ENCODE results near the gene MAFG. TPM values are rescaled to one million over a fixed set of nuclear protein-coding genes. Genes with fewer than 3 reads are reported as not detected.
A peak's percentile ranks its signal among the peaks of the same experiment; 100 is the strongest.

MAFG gene
- total and polyA plus RNA-seq, 2 of the 13 experiments (the other 11 are each of a cell fraction or from before 2014, with no cell fraction given), result 14.5 to 20.0 TPM

DNA sequence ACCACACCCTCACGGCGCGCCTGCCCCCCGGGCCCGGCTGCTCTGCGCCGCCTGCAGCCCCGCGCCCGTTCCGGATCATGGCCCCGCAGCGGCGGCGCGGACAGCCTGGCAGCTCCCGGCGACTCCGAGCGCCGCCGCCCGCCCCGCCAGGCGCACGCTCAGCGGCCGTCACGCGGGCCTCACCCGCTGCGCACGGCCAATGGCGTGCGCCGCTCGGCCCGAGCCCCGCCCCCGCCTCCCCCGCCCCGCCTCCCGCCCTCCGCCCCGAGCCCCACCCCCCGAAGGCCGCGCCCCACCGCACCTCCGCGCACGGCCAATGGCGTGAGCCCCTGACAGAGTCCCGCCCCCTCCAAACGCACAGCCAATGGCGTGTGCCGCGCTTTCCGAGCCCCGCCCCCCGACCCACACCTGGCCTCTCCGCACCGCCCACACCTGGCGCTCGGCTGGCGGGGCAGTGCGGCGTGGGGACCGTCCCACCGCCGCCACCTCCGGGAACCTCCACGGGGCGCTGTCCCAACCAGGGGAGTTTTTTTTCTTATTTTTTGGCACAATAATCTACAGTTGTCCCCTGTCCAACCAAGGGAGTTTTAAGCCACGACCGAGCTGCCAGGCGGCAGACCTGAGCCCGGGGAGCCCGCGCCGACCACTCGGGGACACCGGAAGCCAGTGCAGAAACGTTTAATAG is 16.1 kb downstream of the MAFG start, which contains the start of gene PCYT2 (continued):
- TF ChIP-seq POLR2AphosphoS5 (IDR thresholded peaks at IDR 0.05; ENCODE audit: low read depth, low read length) (peak; percentile 55), MAFK (conservative IDR thresholded peaks at IDR 0.05 in 1 of 2, IDR thresholded peaks at IDR 0.05 in 1 of 2; ENCODE audit: low read length in 2 of 2) (no peak), KLF11 (CRISPR knock-in tag; IDR thresholded peaks at IDR 0.05) (no peak), ZNF232 (CRISPR knock-in tag; IDR thresholded peaks at IDR 0.05; ENCODE audit: borderline replicate concordance) (no peak), RARA (CRISPR knock-in tag; IDR thresholded peaks at IDR 0.05) (0 out of 2 replicates have a peak, but pooled peaks have one; percentile 11), ZFP36 (IDR thresholded peaks at IDR 0.05; ENCODE audit: borderline replicate concordance, low read depth, low read length, partially characterized antibody) (no peak), STAT5B (CRISPR knock-in tag; IDR thresholded peaks at IDR 0.05) (no peak), NCOA2 (CRISPR knock-in tag; IDR thresholded peaks at IDR 0.05) (no peak), SALL1 (CRISPR knock-in tag; IDR thresholded peaks at IDR 0.05) (no peak), ZNF251 (CRISPR knock-in tag; IDR thresholded peaks at IDR 0.05) (no peak), ZFP41 (CRISPR knock-in tag; IDR thresholded peaks at IDR 0.05; ENCODE audit: borderline replicate concordance) (no peak), GATA4 (IDR thresholded peaks at IDR 0.05; ENCODE audit: borderline replicate concordance, low read depth) (no peak), ZNF777 (CRISPR knock-in tag; IDR thresholded peaks at IDR 0.05) (peak; percentile 2; the same call in 1 of the 2 replicates)
- TF ChIP-seq, protein P1, sequence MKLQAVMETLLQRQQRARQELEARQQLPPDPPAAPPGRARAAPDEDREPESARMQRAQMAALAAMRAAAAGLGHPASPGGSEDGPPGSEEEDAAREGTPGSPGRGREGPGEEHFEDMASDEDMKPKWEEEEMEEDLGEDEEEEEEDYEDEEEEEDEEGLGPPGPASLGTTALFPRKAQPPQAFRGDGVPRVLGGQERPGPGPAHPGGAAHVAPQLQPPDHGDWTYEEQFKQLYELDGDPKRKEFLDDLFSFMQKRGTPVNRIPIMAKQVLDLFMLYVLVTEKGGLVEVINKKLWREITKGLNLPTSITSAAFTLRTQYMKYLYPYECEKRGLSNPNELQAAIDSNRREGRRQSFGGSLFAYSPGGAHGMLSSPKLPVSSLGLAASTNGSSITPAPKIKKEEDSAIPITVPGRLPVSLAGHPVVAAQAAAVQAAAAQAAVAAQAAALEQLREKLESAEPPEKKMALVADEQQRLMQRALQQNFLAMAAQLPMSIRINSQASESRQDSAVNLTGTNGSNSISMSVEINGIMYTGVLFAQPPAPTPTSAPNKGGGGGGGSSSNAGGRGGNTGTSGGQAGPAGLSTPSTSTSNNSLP (IDR thresholded peaks at IDR 0.05; ENCODE audit: low read depth, low read length), result no peak
- TF ChIP-seq, protein P2, sequence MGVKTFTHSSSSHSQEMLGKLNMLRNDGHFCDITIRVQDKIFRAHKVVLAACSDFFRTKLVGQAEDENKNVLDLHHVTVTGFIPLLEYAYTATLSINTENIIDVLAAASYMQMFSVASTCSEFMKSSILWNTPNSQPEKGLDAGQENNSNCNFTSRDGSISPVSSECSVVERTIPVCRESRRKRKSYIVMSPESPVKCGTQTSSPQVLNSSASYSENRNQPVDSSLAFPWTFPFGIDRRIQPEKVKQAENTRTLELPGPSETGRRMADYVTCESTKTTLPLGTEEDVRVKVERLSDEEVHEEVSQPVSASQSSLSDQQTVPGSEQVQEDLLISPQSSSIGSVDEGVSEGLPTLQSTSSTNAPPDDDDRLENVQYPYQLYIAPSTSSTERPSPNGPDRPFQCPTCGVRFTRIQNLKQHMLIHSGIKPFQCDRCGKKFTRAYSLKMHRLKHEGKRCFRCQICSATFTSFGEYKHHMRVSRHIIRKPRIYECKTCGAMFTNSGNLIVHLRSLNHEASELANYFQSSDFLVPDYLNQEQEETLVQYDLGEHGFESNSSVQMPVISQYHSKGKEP (CRISPR knock-in tag; IDR thresholded peaks at IDR 0.05), result no peak
- TF ChIP-seq, protein P3, sequence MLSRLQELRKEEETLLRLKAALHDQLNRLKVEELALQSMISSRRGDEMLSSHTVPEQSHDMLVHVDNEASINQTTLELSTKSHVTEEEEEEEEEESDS (CRISPR knock-in tag; IDR thresholded peaks at IDR 0.05; ENCODE audit: borderline replicate concordance), result no peak
- TF ChIP-seq, protein P4, sequence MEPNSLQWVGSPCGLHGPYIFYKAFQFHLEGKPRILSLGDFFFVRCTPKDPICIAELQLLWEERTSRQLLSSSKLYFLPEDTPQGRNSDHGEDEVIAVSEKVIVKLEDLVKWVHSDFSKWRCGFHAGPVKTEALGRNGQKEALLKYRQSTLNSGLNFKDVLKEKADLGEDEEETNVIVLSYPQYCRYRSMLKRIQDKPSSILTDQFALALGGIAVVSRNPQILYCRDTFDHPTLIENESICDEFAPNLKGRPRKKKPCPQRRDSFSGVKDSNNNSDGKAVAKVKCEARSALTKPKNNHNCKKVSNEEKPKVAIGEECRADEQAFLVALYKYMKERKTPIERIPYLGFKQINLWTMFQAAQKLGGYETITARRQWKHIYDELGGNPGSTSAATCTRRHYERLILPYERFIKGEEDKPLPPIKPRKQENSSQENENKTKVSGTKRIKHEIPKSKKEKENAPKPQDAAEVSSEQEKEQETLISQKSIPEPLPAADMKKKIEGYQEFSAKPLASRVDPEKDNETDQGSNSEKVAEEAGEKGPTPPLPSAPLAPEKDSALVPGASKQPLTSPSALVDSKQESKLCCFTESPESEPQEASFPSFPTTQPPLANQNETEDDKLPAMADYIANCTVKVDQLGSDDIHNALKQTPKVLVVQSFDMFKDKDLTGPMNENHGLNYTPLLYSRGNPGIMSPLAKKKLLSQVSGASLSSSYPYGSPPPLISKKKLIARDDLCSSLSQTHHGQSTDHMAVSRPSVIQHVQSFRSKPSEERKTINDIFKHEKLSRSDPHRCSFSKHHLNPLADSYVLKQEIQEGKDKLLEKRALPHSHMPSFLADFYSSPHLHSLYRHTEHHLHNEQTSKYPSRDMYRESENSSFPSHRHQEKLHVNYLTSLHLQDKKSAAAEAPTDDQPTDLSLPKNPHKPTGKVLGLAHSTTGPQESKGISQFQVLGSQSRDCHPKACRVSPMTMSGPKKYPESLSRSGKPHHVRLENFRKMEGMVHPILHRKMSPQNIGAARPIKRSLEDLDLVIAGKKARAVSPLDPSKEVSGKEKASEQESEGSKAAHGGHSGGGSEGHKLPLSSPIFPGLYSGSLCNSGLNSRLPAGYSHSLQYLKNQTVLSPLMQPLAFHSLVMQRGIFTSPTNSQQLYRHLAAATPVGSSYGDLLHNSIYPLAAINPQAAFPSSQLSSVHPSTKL (CRISPR knock-in tag; IDR thresholded peaks at IDR 0.05), result no peak
- TF ChIP-seq, protein P5, sequence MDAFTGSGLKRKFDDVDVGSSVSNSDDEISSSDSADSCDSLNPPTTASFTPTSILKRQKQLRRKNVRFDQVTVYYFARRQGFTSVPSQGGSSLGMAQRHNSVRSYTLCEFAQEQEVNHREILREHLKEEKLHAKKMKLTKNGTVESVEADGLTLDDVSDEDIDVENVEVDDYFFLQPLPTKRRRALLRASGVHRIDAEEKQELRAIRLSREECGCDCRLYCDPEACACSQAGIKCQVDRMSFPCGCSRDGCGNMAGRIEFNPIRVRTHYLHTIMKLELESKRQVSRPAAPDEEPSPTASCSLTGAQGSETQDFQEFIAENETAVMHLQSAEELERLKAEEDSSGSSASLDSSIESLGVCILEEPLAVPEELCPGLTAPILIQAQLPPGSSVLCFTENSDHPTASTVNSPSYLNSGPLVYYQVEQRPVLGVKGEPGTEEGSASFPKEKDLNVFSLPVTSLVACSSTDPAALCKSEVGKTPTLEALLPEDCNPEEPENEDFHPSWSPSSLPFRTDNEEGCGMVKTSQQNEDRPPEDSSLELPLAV (CRISPR knock-in tag; conservative IDR thresholded peaks at IDR 0.05; ENCODE audit: low read depth), result no peak
- TF ChIP-seq, protein P6, sequence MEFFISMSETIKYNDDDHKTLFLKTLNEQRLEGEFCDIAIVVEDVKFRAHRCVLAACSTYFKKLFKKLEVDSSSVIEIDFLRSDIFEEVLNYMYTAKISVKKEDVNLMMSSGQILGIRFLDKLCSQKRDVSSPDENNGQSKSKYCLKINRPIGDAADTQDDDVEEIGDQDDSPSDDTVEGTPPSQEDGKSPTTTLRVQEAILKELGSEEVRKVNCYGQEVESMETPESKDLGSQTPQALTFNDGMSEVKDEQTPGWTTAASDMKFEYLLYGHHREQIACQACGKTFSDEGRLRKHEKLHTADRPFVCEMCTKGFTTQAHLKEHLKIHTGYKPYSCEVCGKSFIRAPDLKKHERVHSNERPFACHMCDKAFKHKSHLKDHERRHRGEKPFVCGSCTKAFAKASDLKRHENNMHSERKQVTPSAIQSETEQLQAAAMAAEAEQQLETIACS (CRISPR knock-in tag; IDR thresholded peaks at IDR 0.05), result no peak

Data from HepG2 (cell line).